Body of pancreas (tissue), 4 donors: ENCODE data around the gene CASP8. TPM values are rescaled to one million over a fixed set of nuclear protein-coding genes. Genes with fewer than 3 reads are reported as not detected.

Experiments
- ATAC-seq: fragments of 150-250 bp; one replicate; pipeline ENCODE4 v1.9.1; 2016
- DNase-seq, 4 donors: peaks; one replicate each; pipeline ENCODE4 v3.0.0-alpha.2; 2019
- H3K27ac ChIP-seq, 4 donors: fragments of 200-600 bp; sonication (generic); 1 replicate in 3 of 4; 2 replicates in 1 of 4; pipeline versions ENCODE4 v1.5.1 to v1.6.1; 2016 to 2019; ENCODE audit warnings: mild to moderate bottlenecking in 1 of 4, mixed read lengths in 1 of 4, moderate library complexity in 1 of 4
- H3K27me3 ChIP-seq, 2 donors: fragments of 200-600 bp; sonication (generic); one replicate each; pipeline ENCODE4 v1.6.0; 2016; ENCODE audit warnings: mild to moderate bottlenecking in 1 of 2
- H3K36me3 ChIP-seq, 2 donors: fragments of 200-600 bp; sonication (generic); replicated peaks in 1 of 2; 2 replicates each; pipeline ENCODE4 v1.5.1; 2016; ENCODE audit warnings: low read depth in 2 of 2; ENCODE audit not compliant: insufficient read depth in 1 of 2
- H3K4me1 ChIP-seq: fragments of 200-600 bp; sonication (generic); one replicate; pipeline ENCODE4 v1.6.0; 2016
- H3K4me3 ChIP-seq, 2 donors: fragments of 200-600 bp; sonication (generic); 1 replicate in 1 of 2; 2 replicates in 1 of 2; pipeline ENCODE4 v1.5.1; 2016 to 2019
- H3K9me3 ChIP-seq, 3 donors: fragments of 200-600 bp; sonication (generic); 1 replicate in 2 of 3; 2 replicates in 1 of 3; pipeline ENCODE4 v1.5.1; 2016
- CTCF ChIP-seq, 7 experiments: fragments of 450-650 bp in 4 of 7; fragments of 200-600 bp in 3 of 7; sonication (generic) in 3 of 7; IDR thresholded peaks; one replicate each; pipeline ENCODE4 v1.5.1; 2016 to 2019; ENCODE audit warnings: antibody characterized with exemption in 7 of 7
- POLR2A ChIP-seq, 3 donors: fragments of 450-650 bp; IDR thresholded peaks; one replicate each; pipeline ENCODE4 v1.6.1; 2016; ENCODE audit warnings: antibody characterized with exemption in 3 of 3, mild to moderate bottlenecking in 2 of 3
- WGBS, 2 donors: methylation state at CpG; one replicate each; pipeline ENCODE4 v1.1.5; 2017; 5-methylcytosine and 5-hydroxymethylcytosine counted together
- intact Hi-C: fragments of 100-400 bp; cut with DNase I; formaldehyde crosslinking; loops from one replicate; pipeline ENCODE4 v1.15.1; 2023
- total RNA-seq, 2 donors: library from RNA; depleted of rRNA; stranded (reverse); fragments of >200 nt; gene quantifications; one replicate each; pipeline ENCODE4 v1.1.0, GENCODE V29; 2016

Gene CASP8
- total RNA-seq, 2 donors from 2014 or later: 13.2 to 161 TPM

- Histone ChIP-seq H3K4me1 (no peaks in the 10 kb centered on the region), H3K9me3 (no peaks in the 10 kb centered on the region), H3K27me3 (no peaks in the 10 kb centered on the region), H3K27ac (no peak overlapping the region), H3K4me3 (no peak overlapping the region), H3K36me3 (no peaks in the 10 kb centered on the region)
- ATAC-seq (no peak), DNase-seq (no peak)
- intact Hi-C loops: loop anchor here (10.0 kb wide), 1 partner anchor 105 kb away; the partner anchor contains the start of gene FLACC1
- WGBS, 2 donors: 63 to 82% methylated on average over 2 of the region's 2 CpGs
- no peak for TF ChIP-seq CTCF (IDR thresholded peaks at IDR 0.05)
- TF ChIP-seq POLR2A (IDR thresholded peaks at IDR 0.05): no peak
These were observed 10.4 kb upstream of the CASP8 start for GRCh38 chr2:201249889-201250288.

GRCh38 chr2:201250741-201251140 is 9.6 kb upstream of the CASP8 start:
- ATAC-seq: no peak
- Histone ChIP-seq H3K4me3 (no peak overlapping the region), H3K36me3 (no peaks in the 10 kb centered on the region), H3K9me3 (no peaks in the 10 kb centered on the region), H3K27ac (no peak overlapping the region), H3K4me1 (no peaks in the 10 kb centered on the region), H3K27me3 (no peaks in the 10 kb centered on the region)
- TF ChIP-seq POLR2A (IDR thresholded peaks at IDR 0.05) (no peak), CTCF (IDR thresholded peaks at IDR 0.05) (no peak)
- WGBS, 2 donors: 82 to 85% methylated on average over 4 of the region's 4 CpGs
- intact Hi-C loops: no loop called here
- DNase-seq: no peak

- TF ChIP-seq POLR2A (IDR thresholded peaks at IDR 0.05) (no peak), CTCF (IDR thresholded peaks at IDR 0.05) (no peak)
- no peak overlapping the region for H3K4me3 ChIP-seq
- H3K4me1 ChIP-seq: peaks cover 3% of the 10 kb centered on the region
- H3K27me3 ChIP-seq: no peaks in the 10 kb centered on the region
- H3K27ac ChIP-seq: peak overlapping the region in 1 of 4 donors; percentile 10
- H3K9me3 ChIP-seq: no peaks in the 10 kb centered on the region
- ATAC-seq (no peak), DNase-seq (peak in 3 of 4 donors; percentile 46 to 51 (median 50))
- no peaks in the 10 kb centered on the region for H3K36me3 ChIP-seq
- intact Hi-C loops: no loop called here
- WGBS, 2 donors: 27 to 36% methylated on average over 5 of the region's 5 CpGs
These were observed 6.1 kb upstream of the CASP8 start for GRCh38 chr2:201254081-201254730.

- H3K27ac ChIP-seq: no peak overlapping the region
- intact Hi-C loops: no loop called here
- no peak for ATAC-seq
- no peak overlapping the region for H3K4me3 ChIP-seq
- WGBS, 2 donors: 93 to 95% methylated on average over 3 of the region's 3 CpGs
- peaks cover 13% of the 10 kb centered on the region for H3K4me1 ChIP-seq
- no peaks in the 10 kb centered on the region for H3K36me3 ChIP-seq
- no peak for TF ChIP-seq CTCF (IDR thresholded peaks at IDR 0.05)
- TF ChIP-seq POLR2A (IDR thresholded peaks at IDR 0.05): no peak
- H3K9me3 ChIP-seq: no peaks in the 10 kb centered on the region
- no peaks in the 10 kb centered on the region for H3K27me3 ChIP-seq
- no peak for DNase-seq
These were observed 4.8 kb upstream of the CASP8 start for GRCh38 chr2:201255408-201256033.

- Histone ChIP-seq H3K27me3 (no peaks in the 10 kb centered on the region), H3K36me3 (no peaks in the 10 kb centered on the region), H3K4me1 (peaks cover 16% of the 10 kb centered on the region), H3K4me3 (no peak overlapping the region), H3K9me3 (no peaks in the 10 kb centered on the region), H3K27ac (no peak overlapping the region)
- TF ChIP-seq CTCF (IDR thresholded peaks at IDR 0.05) (no peak), POLR2A (IDR thresholded peaks at IDR 0.05) (no peak)
- no peak for DNase-seq
- WGBS, 2 donors: 89 to 91% methylated on average over 3 of the region's 3 CpGs
- intact Hi-C loops: no loop called here
- ATAC-seq: no peak
These were observed 4.3 kb upstream of the CASP8 start for GRCh38 chr2:201256082-201256481.
